ENCODE results near the gene DDAH1.

GRCh38 chr1:85393490-85393889, 71.5 kb downstream of the DDAH1 start:
- TF ChIP-seq CTCF (IDR thresholded peaks at IDR 0.05; ENCODE audit: low read depth, low read length, missing input control), result no peak
- TF ChIP-seq REST (IDR thresholded peaks at IDR 0.05), result no peak
- no peak for TF ChIP-seq ZBTB33 (IDR thresholded peaks at IDR 0.05)
- TF ChIP-seq ATF3 (IDR thresholded peaks at IDR 0.05), result no peak
- no peak for TF ChIP-seq HNF4A (conservative IDR thresholded peaks at IDR 0.05)
- no peak for TF ChIP-seq FOXA2 (IDR thresholded peaks at IDR 0.05)
- TF ChIP-seq RAD21 (IDR thresholded peaks at IDR 0.05), result no peak
- TF ChIP-seq TAF1 (conservative IDR thresholded peaks at IDR 0.05), result no peak
- TF ChIP-seq FOXA1 (IDR thresholded peaks at IDR 0.05), result no peak
